Jurkat, Clone E6-1 (cell line): ENCODE data around the gene LHFPL6.

ENCODE experiments used
- DNase-seq: peaks from one replicate; pipeline ENCODE4 v3.0.0-alpha.2; 2011; ENCODE audit warnings: low read depth, low spot score
- H3K4me3 ChIP-seq: 2 replicates; pipeline ENCODE4 v1.5.1; 2011; ENCODE audit warnings: mild to moderate bottlenecking, low read length, control low read depth, moderate library complexity

Gene LHFPL6

DNA sequence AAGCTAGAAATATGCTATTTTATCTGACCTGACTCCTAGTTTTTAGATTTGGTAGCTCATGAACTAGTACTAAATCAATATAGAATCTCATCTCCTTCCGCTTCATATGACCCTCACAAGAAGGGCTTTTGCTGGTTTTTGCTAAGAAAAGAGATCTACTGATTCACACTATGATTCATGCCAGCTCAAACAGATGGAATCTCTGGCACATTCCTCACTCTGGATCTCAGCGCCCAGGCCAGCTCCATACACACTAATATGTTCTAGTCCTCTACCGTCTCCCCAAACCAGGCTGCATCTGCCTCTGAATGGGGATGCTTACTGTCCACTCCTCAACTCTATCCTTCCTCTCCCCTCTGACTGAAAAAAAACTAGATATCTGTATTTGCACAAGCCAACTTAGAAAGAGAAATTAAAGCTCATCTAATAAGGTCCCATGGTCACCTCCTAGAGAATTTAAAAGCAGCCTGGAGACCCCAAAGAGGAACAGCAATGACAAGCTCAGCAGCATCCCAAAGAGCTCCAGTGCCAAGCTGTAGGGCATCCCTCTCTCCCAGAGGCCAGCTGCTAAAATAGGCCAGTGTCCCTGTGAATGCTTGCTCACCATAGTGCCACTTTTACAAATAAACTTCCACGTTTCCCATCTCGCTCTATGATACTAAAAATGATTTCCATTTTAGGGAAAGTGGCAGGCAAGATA lies 74.9 kb downstream of the LHFPL6 start:
- no peak overlapping the region for H3K4me3 ChIP-seq
- no peak for DNase-seq

DNA sequence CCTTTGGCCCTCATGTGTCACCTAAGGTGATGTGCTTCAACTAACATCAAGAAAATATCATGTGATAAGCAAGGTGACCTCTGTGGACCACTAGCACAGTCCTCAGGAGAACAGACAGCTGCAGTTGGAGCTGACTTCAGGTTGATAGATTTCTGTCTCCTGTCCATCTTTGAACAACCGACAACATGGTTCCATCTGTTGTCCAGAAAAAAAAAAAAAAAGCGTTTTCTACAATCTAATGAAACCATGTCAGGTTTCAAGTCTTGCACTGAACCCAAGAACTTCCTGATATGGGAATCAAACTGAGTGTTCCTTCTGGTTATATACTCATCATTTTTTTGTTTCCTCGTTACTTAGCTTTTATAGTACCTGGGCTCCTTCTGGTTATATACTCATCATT lies 75.7 kb downstream of the LHFPL6 start:
- no peak overlapping the region for H3K4me3 ChIP-seq
- DNase-seq, result no peak

DNA sequence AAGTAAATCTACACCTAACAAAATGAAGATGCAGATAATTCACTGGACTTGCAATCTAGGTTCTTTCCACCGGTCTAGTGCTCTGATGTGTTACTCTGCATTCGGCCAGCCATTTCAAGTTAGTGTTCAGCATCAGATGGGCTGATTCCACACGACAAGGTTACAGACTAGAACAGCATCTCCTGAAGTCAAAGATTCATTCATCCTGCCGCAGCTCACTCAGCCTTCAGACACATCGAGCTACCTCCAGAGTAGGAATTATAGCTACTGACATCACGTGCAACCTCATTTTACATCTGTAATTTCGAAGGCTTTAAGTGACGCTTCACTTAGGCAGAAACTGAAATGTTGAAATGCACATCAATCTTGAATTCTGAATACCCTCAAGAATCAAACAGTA lies 76.5 kb downstream of the LHFPL6 start:
- DNase-seq, result no peak
- H3K4me3 ChIP-seq, result no peak overlapping the region

DNA sequence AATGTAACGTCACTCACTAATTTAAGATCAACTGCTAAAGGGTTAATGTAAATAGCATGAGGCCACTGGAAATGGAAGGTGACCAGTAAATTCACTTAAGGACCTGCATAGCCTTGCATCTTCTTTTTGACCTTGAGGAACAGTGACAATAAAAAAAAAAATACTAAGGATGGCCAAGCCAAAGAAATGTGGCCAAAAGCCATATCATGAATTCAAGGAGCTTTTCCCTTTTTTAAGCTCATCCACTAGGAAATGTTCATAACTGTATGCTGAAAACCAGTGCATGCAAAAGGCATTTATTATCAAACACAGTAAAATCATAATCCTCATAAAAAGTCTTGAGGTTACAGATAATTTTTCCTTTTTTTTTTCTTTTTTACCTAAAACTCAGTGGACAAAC lies 77.5 kb downstream of the LHFPL6 start:
- DNase-seq, result no peak
- H3K4me3 ChIP-seq, result no peak overlapping the region

DNA sequence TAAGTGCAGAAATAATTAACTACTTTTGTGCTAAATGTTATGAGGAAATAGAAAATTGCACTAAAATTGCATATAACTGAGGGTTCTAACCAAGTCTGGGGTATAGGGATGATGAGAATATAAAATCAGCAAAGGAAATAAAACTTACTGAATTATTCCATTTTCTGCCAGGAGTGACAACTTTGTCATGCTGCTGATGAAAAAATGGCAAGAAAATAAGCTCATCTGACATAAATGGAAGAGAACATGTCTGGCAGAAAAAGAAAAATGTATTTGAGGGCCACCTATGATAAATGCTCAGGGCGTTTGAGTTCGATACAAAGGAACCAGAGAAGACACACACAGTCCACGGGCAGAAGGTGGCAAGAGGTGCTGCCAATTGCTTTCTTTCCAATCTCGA lies 78.2 kb downstream of the LHFPL6 start:
- no peak overlapping the region for H3K4me3 ChIP-seq
- DNase-seq, result no peak

DNA sequence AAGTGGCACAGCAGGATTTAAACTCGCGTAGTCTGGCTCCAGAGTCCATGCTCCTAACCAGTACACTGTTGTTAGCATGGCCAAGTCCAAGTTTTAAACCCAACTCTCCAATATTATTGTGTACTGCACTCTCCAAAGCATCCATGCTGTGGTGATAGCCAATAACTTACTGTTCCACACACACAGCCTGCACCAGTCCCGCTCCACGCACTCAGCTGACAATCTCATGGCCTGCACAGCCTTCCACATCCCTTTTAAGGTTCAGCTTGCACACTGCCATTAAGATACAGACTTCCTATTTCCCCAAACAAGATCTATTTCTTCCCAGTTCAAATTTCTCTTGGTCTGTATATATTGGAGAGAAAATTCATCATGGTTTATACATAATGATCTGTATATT lies 80.7 kb downstream of the LHFPL6 start:
- H3K4me3 ChIP-seq, result no peak overlapping the region
- no peak for DNase-seq

DNA sequence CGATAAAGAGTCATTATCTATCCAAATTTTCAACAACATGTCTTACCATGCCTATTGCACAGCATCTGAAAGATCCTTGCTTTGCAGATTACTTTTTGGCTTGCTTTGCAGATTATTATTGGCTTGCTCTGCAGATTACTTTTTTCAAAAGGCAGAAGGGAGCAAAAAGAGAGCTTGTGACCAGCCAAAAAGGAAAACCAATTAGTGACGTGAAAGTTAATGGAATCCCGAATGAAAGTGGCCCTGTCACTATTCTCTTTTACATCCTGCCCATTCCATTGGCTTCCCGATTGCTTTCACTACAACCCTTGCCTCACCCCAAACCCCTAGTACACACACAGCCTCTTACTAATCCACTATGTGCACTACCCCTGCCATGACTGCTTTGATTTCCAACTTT lies 81.3 kb downstream of the LHFPL6 start:
- DNase-seq, result no peak
- no peak overlapping the region for H3K4me3 ChIP-seq

DNA sequence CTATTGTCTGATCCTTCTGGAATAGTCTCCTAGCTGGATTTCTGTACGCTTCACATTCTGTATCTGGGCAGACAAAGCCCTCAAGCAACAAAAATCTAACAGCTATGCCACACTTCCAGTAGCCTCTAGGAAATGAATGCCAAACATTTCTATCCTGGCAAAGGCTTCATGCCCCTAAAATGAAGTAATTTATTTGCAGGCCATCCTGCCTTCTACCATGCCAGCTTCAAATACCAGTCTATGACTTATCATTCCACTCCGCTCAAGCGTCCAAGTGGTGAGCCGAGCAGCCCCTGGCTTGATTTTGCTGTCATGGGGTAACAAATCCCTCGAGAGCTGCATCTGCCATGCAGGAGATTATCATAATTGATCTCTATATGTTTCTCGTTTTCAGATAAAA lies 86.9 kb downstream of the LHFPL6 start:
- DNase-seq, result no peak
- no peak overlapping the region for H3K4me3 ChIP-seq

DNA sequence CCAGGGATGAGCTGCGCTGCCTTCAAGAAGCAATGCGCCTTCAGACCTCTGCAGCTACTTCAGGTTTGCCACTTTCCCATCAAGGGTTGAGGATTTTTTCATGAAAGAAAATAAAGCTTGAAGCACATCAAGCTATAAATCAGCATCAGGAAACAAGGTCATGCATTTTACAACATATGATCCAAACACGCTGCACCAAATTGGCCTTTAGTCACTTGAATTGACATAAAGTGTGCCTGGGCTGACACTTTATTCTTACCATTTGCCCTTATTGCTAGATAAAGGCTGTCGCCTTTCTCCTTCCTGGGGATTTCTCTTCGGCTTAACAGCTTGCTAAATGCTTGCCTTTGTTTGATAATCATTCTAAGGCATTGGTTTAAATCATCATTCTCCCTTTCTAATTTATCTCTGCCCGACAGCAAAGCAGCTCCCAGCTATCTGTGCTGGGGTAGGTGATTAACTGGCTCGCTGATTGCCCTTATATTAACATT lies 87.7 kb downstream of the LHFPL6 start:
- no peak for DNase-seq
- H3K4me3 ChIP-seq, result no peak overlapping the region

DNA sequence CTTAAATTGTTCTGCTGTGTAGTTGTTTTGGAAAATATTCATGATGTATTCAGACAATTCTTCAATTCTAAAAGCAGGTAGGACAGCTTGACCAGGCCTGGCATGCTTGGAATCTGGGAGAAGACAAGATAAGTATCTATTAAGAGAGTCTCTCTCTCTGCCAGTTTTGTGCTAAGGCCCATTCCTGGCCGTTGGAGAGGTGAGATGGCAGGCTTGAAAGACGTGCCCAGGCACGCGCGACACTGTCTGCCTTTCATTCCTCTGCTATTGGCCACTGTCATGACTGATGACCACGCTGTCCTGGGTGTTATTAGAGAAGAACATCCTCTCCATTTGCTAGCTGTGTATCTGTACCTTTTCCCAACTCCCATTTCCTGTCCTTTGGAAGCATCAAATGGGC lies 90.3 kb downstream of the LHFPL6 start:
- no peak for DNase-seq
- no peak overlapping the region for H3K4me3 ChIP-seq

DNA sequence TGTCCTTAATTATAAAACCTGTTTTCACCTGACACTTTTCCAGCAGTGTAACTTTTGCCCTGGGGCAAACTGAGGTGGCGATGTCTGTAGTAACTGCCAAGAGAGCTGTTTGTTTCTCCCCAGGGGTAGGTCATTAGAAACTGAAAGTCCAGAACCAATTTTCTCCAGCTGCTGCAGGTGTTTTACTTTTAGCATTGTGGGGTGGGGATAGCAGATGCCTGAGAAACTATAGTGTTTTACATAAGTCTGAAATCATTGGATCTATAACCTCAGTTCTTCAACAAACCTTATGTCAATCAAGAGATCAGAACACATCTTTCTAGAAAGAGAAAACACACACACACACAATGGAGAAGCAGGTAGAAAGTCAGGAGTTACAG lies 92.7 kb downstream of the LHFPL6 start:
- DNase-seq, result no peak

DNA sequence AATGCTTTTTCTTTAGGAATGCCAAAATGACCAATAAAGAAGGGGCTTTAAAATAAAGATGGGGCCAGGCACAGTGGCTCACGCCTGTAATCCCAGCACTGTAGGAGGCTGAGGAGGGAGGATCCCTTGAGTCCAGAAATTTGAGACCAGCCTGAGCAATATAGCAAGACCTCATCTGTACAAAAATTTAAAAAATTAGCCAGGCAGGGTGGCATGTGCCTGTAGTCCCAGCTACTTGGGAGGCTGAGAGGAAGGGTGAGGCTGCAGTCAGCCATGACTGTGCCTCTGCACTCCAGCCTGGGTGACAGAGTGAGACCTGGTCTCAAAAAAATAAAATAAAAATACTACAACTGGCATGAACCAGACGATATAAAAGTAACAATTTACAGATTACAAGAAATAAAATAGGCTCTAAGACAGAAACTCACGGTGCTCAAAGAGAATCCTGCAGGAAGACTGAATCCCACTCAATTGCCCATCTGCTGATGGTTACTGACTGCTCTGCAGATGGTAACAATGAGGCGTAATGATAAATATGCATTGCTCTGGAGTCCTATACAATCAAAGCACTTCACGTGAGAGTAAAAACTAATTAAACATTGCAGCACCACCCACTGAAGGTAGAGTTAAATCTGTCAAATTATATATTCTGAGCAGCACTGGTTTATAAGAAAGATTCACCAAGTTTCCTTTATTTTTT lies 93.2 kb downstream of the LHFPL6 start:
- DNase-seq, result no peak
- no peak overlapping the region for H3K4me3 ChIP-seq

More for the DNA sequence above, 92.7 kb downstream of the LHFPL6 start:
- H3K4me3 ChIP-seq, result no peak overlapping the region

DNA sequence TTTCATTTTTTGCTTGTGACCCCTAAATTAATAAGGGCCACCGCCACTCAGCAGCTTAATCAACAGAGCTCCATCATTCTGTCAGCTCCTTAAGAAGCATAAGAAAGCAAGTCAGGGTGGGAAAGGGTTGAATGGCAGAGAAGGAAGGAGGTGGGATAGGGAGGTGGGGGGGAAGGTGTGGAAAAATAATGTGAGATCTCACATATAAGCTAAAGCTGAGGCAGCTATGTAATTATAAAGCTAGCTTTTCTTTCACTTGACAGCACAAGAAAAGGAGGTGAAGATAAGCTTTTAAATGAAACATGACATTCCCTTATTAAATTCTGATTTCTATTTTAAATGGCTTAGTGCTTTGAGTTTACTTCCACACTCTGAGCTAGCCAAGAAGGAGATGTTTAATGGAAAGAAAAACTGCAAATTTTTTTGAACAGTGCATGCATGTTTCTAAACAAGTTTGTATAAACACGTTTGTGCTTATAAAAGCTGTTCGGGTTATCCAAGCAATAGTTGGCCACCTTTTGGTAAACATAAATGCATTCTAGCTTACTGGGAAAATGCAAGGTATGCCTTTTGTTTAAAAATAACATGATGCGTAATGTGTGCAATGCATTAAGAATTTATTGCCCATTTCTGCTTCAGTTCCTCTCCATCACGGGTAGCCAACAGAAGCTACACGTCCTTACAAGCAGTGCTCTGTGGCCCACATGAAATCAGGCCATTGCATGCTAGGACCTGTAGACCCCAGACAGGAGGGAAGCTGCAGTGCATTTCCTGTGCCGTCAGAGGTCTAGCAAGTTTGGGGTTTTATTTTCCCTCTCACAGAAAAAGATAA lies 96.2 kb downstream of the LHFPL6 start:
- no peak for DNase-seq
- H3K4me3 ChIP-seq, result no peak overlapping the region

DNA sequence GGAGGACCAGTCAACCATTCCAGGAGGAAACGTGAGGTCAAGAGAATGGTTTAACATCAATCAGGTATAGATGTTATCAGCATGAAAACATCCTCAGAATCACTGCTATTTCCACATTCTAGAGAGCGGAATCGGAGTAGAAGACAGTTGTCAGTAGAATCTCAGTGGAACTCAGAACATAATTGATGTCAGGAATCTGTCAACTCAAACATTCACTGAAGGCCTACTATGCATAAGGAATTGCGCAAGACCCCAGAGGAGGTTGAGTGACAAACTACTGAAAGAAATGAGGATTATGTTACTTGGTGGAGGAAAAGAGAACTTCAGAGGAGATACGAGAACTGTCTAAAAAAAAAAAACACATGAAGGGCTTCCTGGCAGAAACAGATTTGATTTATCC lies 97.8 kb downstream of the LHFPL6 start:
- DNase-seq, result no peak
- no peak overlapping the region for H3K4me3 ChIP-seq

DNA sequence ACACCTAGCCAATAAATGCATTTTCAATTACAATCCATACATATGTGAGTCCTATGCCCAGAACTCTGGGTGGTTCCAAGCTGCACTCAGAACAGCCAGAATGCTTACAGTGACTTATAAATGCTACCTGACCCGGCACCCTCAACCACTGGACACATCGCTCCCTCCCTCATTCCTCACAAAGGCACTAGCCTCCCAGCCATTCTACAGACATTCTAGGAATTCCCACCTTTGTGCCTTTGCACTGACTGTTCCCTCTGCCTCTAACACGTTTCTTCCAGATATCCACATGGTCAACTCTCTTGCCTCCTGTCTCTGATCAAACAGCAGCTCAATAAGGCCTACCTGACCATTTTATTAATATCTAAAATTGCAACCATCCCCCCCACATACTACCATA lies 99.9 kb downstream of the LHFPL6 start:
- no peak overlapping the region for H3K4me3 ChIP-seq
- DNase-seq, result no peak

DNA sequence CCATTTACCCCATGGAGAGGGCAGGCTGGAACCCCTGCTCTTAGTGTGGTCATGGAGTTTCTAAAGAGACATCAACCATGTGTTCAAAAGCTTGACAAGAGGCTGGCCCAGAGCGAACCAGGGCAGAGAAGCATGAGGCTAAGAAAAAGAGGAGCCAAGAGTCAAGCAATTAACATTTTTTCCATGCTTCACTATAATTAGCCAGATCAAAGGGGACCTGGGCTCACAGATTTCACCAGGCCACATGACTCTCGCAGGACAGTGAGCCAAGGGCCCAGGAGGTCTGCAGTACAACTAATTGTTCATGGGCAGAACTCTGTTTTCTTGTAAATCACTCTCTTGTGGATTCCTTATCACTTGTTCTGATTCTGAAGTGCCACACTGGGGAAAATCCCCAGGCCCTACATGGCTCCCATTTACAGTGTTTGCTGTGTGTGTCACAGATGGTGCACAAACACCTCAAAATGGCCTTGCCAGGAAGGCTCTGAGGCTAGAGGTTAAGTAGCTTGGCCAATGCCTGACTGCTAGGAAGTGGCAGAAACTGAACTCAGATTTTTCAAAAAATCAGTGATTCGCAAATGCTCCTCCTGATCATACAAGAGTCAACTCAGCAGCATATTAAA lies 101.2 kb downstream of the LHFPL6 start:
- no peak overlapping the region for H3K4me3 ChIP-seq
- no peak for DNase-seq

DNA sequence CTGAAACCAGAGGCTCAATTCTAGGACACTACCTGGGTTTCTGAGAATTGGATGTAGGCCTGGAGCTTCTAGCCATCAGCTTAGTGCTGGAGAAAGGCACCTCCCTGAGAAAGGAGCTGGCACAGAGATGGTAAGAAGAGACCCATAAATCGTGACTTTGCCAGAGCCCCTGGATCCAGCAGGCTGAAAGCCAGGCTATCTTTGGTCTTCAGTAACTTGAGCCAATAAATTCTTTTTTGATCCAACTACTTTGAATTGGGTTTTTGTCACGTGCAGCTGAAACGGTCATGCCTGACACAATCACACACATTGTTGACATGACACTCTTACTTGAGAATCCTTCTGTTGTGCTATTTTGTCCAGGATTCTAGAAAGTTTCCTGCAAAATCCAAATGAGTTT lies 103.4 kb downstream of the LHFPL6 start:
- no peak for DNase-seq
- H3K4me3 ChIP-seq, result no peak overlapping the region

DNA sequence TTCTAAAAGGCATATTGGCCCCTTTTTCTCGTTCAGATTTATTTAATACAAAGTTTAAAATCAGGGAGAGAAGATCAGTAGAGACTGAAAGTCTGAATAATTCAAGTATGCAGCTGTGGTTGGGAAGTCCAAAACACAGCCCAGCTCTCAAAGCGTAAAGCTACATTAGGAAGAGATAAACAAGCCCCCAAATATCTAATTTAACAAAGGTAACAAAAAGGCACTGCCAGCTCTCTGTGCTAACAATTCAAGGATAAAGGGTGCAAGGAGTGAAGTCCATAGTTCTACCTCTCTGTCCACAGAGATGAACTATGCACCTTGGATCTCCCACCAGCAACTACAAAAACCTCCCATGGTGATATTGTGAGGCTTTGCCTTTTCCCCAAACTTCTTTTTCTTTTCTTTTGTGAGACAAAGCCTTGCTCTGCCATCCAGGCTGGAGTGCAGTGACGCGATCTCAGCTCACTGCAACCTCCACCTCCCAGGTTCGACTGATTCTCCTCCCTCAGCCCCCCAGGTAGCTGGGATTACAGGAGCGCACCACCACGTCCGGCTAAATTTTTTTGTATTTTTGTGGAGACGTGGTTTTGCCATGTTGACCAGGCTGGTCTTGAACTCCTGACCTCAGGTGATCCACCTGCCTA lies 104.4 kb downstream of the LHFPL6 start:
- no peak overlapping the region for H3K4me3 ChIP-seq
- no peak for DNase-seq

DNA sequence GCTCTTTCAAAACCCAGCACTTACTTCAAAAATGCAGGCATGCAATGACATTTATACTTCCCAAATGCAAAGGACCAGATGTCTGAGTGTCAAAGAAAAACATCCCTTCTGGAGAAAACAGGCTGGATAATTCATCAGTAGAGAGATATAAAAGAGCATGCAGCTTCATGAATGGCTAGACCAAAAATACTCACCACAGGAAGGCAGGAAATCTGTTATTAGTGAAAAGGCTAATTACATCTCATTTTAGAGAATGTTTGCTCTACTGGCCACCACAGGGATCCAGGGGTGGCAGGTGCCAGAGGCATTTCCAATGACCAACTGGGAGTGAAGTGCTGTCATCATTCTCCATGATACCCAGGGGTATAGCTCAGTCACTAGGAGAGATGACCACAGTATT lies 106.5 kb downstream of the LHFPL6 start:
- no peak overlapping the region for H3K4me3 ChIP-seq
- DNase-seq, result no peak
